ENCODE results near the gene NCAM2.

Gene NCAM2

DNA sequence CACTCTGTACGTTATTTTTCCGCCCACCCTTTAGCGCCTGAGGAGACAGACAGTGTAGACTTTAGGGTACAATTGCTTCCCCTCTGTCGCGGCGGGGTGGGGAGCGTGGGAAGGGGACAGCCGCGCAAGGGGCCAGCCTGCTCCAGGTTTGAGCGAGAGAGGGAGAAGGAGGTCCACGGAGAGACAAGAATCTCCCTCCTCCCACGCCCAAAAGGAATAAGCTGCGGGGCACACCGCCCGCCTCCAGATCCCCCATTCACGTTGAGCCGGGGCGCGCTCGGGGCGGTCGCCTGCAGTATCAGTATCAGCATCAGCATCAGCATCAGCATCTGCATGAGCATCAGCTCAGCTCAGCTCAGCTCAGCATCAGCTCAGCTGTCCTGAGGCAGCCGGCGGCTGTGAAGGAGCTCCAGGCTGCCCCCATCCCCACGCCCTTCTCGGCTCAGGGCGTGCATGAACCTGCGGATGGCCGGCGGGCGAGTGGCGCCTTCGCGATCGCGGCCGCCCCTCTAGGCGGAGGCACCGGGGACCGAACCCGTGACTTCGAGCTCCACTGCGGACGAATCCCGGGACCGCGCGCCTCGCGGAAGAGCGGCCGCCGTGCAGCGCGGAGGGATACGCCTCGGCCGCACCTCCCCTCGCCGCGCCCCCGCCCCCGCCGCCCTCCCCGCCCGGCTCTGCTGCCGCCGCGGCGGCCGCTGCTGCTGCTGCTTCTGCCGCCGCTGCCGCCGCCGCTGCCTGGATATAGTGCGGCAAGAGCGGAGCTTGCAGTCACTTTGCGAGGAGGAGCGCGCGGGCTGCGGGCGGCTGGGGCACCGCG lies at the start of gene NCAM2:
Gene NCAM2 (plus strand): TSS at position 774 of the 820 bp plus-strand sequence.
- peak; percentile 41 to 49 for DNase-seq

DNA sequence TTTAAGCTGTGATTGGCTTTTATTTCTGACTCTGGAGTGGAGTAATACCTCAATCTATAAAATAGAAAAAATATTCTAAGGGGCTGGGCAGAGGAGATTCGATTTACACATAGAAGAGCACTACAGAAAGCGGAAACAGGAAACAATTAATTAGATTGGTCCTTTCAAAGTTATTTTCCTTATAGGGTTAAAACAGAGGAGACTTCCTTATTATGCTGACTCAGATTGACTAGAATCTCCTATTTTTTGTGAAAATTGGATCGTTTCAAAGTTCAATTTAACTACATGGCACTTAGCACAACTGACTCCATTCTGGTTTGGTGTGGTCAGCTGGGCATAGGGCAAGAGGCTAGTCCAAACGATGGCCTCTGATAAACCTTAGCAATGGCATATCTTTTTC lies 48.3 kb upstream of the NCAM2 start:
- DNase-seq: no peak

DNA sequence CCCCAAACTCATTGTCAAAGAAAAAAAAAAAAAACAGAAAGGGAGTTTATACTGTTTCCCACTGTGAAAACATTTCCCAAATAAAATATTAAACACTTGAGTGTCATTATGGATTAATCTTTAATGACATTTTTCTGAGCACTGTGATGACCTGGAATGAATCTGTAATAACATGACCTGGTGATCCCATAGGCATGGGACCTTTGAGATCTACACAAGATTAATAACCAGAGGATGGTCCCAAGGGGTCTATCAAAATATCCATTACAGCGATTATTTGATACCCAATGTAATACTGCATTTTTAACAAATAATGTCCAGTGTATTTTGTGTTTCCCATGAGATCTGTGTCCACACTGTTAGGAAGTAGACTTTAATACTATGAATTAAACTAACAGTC lies 32.4 kb upstream of the NCAM2 start:
- no peak for DNase-seq

DNA sequence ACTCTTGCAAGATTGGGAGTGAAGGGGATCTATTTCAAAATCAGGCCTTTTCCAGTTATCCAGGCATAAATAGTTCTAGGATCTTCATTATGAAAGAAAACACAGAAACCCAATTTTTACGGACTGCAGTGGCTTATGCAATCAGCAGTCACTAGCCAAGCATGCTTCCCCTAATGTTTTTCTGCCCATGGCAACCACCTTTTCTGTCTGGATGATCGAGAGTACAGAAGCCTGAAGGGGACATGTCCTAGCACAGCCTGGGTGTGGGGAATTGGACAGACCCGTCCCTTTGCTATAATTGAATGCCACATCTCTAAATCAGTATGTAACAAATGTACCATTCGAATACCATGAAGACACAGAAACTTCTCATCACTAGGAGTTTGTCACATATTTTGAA lies 29.8 kb upstream of the NCAM2 start:
- no peak for DNase-seq

DNA sequence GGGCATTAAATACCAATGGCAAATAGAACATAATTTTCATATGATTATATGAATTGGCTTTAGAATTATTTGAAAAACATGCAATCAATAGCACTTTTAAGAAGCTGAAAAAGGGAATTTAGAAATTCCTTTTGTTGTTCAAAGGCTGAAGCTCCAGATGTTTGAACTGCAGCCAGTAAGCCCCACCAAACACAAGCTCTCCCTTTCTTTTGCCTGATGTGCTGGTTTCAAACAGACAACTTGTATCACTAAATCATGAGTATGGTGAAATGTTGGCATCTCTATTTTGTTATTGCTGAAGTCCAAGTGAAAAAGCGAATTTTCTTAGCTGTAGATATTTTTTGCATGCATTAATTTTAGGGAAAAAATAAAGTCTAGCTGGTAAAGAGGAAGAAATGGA lies 27.5 kb upstream of the NCAM2 start:
- DNase-seq: no peak

DNA sequence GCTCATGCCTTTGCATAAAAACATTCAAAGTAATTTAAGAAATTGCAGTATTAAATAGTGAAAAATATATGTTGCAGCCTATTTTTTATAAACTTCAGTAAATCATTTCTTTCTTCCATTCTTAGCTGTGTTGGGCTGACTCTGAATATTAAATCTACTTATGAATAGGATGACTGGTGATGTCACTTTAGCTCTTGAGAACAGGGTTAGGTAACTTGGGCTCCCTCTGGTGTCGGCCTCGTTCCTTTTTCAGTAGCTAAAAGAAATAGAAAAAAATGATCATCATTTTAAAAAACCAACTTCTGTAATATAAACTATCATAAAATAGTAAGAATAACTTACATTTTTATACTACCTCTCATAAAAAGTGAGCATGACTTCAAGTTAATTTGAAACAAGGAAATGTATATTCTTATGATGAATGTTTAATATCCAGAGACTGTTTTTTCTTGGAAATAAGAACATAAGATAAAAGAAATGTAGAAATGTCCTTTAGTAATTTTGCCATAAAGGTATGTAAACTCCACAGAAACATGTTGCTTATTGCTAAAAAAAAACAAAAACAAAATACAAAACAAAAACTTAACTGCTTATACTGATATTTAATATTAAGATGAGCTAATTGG lies 26.8 kb upstream of the NCAM2 start:
- DNase-seq: no peak

DNA sequence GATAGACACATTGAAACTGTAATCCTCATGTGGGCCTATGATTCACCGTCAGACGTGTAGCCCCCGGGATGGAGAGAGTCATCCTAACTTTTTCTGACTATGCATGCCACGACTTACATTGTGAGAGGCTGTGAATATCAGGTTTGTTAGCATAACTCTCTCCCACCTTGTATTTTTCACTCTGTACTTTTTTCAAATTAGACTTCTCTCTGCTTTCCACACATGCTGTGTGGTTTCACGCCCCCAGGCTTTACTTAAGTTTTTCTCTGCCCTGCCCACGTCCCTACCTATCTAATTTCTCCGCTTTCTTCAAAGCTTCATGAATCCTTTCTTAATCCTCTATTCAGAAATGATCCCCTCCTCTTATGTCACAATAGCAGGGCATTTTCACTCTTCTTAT lies 3.4 kb upstream of the NCAM2 start:
- no peak for DNase-seq

DNA sequence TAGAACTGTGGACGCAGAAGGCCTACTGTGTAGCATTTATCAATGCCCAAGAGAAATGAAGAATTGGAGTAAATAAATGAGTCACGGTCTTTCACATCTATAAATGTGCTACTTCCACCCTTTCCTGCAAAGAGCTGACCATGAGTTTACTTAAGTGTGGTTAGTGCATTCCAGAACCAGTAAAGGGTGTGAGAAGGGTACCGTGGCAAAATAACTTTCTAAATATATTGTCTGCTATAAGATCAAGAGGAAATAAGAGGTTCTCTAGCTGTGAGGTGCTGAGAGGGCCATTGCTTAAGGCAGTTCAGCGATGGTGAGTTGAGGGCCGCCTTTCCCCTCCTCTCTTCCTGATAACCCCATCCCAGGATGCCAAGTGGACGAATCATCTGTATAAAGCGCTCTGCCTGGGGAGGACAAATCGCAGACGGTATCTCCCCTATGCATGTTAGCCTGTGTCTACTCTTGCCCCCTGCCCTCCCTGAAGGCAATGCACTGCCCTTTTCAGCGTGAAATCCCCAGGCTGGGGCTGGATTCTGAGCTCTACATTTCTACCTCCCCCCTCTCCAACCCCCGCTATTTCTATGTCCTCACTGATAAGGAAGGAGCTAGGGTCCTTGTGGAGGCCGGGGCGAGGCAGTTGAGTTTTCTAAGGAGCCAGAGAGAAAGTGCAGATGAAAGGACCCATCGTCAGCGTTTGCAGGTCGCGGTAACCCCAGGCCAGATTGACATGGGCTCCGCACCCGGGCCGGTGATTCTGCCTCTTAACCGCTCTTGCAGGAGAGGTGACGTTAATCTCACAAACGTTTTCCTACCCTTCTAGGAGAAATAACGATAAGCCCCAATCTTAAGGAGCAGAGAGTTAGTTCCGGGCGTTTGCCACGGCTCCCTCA lies 1.5 kb upstream of the NCAM2 start:
- no peak for DNase-seq

DNA sequence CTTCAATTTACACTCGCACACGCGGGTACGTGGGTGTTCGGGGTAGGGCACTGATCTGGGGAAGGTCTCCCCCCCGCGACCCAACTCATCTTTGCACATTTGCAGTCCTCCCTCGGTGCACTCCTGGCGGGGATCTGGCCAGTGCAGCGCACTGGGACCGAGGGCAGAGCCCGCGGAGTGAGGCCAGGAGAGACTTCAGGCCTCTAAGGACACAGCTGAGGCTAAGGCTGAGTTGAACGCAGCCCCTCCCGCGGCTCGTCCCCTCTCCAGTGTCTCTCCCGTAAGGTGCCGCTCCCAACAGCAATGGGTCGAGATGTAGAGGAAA lies 936 bp upstream of the NCAM2 start:
- DNase-seq: no peak

DNA sequence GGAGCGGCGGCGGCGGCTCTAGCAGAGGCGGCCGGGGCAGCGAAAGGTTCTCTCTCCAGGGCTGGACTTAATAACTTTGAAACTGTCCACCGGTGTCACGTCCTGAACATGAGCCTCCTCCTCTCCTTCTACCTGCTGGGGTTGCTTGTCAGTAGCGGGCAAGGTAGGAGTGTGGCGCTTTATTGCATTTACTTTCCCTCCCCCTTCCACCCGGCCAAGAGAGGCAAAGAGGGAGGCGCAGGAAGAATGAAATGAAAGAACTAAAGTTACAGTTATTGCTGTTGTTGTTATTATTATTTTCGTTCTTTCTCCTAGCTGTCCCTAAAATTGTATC lies 214 bp downstream of the NCAM2 start:
- no peak for DNase-seq

DNA sequence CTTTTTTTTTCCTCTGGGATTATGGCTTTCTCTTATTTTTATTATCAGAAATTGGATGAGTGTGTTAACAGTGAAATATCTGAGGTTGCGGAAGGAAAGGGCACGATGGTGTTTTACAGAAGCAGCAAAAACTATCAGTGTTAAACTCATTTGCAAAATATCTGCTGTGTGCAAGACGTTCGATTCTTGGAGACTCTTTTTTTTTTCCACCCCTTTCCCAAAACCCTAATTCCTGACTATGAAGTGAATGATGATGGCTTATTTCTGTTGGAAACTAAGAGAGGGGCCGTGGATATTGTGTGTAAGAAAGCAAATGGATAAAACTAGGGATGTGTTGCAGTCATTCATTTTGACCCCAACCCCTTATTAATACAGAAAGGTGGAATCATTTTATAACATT lies 677 bp downstream of the NCAM2 start:
- DNase-seq: no peak

DNA sequence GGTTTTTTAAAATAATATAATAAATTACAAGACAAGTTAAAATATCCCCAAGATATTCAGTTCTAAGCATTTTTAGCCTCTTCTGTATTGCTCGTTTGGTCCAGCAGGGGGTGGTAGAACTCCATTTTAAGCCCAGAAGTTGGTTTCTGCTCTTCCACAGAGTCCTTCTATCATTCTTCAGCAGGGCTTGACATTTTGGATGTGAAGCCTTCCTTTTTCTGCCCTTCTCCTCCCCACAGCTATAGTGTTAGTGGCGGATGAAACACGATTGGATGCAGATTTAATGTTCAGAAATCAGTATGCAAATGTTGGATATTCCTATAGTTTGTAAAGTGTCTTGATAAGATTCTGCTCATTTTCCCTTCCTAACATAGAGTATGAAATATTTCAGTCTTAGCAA lies 1.4 kb downstream of the NCAM2 start:
- DNase-seq: no peak

DNA sequence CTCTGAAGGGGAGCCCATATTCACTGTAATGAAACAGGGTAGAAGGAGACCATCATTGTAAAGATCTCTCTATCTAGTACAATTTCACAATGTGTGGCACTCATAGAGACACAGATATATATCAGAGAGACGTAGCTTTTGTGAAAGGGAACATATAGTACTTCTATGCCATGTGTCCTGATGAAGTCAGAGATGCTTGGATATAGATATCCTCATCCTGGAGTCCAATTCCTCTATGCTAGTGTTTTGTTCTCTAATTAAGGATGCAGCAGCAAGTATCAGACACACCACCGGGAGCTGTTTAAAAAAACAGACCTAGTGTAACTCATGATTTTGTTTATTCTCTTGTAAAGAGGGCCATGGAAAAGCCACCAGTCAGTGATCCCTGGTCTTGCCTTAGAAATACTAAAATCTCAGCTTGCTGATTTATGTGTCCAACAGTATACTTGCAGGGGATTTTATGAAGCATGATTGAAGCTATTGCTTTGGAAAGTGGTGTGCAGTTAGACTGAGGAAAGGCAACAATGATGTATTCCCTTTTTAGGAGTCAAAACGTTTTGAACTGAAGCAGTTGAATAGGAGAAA lies 2.5 kb downstream of the NCAM2 start:
- no peak for DNase-seq

DNA sequence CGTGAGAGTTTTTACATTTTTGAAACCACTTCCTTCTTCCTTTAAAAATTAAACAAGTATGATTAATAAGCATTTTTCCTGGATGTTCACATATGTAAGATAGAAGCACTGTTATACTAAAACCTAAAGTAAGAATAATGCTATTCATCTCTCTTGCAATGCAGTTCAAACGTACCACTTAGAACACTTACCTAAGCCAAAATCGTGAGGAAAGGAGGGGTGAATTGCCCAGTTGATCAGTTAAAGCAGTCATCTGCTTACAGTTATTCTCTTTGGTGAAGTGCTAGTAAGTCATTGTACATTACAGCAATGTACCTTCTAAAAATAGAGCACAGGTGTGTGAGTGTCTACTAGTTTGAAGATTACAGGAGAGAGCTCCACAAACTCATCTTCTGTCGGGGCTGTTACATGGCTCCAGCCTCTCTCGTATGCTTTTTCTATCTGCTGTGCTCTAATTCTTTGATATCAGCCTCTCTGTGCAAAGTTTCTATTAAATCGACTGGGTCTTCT lies 3.4 kb downstream of the NCAM2 start:
- DNase-seq: no peak

DNA sequence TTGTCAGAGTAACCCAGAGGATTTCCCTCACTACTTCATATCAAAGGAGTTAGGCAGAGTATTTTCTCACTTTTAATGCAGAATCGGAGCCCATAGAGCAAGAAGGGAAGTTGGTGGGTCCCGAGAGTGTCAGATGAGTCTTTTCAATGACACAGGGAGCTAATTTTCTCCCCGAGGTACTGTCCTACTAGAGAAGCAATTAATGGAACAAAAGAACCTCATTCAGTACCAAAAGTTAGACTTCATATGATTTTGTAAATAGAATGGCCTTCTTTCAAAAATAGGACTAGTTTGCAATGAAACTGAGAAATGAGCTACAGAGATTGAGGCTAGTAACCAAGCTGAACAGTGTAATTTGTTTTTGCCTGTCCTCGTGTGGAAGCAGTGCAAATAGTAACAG lies 3.9 kb downstream of the NCAM2 start:
- no peak for DNase-seq

DNA sequence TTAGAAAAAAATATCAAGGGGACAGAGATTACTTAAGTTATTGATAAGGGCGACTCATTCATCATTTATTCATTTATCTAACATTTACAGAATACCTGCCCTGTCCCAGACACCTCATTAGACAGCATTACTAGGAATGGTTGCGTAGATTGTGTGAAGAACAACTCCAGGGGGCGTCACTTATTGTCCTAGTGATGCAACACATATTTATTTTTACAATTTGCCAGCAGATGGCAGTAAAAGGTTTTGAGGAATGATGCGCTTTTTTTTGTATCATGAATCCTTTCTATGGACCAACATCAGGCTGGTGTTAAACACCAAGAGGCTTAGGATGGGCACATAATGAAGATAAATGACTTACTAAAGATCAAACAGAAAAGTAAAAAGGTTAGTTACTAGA lies 5.5 kb downstream of the NCAM2 start:
- DNase-seq: no peak

DNA sequence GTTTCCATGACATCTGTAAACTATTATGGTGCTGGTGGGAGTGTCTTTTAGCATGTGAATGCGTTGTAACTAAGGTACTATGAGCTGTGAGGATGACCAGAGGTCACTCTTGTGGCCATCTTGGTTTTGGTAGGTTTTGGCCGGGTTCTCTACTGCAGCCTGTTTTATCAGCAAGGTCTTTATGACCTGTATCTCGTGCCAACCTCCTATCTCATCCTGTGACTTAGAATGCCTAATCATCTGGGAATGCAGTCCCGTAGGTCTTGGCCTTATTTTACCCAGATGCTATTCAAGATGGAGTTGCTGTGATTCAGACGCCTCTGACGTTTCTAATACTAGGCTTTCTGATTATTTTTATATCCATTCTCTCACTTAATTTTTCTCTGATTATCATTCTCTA lies 9.4 kb downstream of the NCAM2 start:
- DNase-seq: no peak

DNA sequence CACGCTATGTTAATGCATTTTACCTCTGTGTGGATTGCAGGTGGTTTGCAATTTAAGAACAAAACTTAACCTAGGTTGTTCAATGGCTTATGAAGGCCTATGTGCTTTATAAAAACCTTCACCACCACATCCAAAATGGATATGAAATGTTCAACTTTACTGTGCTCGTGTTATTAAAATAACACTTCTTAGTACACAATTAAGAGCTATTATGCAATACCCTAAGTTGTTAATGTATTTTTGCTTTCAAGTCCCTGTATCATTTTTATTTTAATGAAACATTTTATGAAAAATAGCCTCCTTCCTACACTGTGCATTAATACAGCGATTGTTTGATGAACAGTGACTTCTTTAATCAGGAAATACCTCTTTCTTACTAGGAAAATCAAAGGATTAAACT lies 12.0 kb downstream of the NCAM2 start:
- no peak for DNase-seq

DNA sequence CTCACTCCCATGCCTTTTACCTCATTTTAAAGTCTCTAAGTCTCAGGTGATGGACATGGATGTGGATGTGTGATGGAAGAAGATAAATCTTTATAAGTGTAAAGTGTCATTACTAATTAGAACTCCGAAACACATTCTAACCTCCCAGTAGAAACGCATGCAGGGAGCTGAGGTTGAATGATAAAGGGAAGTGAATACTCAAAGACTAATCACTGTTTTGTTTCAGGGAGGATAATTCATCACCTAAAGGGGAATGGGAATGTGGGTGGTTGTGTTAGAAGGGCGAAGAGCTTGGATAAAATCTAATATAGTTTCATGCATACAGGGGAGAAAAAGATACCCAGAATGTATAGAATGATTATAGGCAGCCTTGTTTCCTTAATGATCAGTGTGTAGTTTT lies 12.5 kb downstream of the NCAM2 start:
- DNase-seq: no peak

DNA sequence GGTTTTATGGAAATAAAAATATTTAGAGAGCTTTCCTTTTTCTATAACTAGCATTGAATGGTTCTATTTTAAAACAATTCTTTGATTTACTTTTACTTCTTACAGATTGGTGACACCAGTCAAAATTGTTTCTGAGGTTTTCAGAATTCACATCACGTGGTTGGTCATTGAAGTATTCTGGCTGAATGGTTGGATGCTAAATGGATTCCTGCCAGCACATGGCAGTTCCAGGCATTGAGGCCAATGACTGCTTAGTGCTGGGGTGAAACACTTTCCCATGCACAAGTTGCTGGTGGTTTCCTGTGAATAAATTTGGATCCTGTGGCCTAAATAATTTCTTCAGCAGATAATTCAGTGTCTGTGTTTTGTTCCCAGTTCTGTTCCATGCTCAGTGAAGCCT lies 20.6 kb downstream of the NCAM2 start:
- DNase-seq: no peak

DNA sequence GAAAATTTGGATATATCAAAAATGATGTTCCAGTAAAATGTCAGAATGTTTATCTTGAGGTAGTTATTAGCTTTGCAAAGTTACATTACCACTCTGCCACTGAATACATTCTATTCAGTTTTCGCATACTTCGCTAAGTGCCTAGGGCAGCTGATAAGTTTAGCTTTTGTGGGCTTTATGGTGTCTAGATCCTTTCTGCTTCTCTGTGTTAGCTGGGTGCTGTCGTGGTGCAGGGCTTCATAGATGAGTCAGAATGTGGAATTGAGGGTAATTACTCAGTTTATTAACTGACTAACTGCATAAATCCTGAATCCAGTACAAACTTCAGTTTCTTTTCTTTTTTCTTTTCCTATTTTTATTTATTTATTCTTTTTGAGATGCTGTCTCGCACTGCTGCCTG lies 21.5 kb downstream of the NCAM2 start:
- no peak for DNase-seq

DNA sequence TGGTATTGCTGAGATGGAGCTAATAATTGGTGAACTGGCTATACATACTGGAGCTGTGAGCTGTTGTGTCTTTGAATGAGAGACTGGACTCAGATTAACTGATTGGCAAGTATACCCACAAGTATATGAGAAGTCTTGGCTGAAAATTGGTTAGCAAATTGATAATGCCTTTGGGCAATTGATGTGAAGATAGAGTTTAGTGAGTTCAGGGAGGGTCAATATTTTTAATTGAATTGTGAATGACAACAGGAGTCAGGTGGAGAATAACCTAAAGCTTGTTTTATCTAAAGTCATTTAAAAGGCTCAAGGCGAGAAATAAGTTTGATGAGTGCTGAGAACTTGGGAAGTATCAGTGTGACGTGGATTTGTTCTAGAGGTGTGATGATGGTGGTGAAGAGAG lies 27.5 kb downstream of the NCAM2 start:
- DNase-seq: no peak

DNA sequence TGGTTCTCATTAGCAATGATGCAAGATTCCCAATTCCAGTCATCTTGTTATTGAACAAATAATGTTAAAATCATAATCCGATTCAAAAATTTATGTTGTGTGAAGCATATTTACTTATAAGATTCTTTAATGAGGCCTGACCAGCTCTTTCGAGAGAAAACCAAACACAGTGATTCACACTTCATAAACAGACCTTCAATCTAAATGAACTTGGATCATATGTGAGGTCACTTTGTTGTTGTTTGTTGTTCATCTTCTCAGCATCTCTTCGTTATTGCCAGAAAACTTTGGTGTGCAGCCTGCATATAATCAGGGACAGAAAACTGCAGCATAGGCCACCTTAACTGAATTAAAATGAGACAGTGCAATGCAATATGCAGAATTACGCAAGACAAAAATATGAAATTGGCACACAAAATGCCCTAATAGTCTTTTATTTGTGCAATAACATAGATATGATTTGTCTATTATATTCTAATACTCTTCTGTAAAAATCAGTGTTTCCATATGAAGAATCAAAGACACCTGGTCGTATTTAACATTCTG lies 30.1 kb downstream of the NCAM2 start:
- no peak for DNase-seq

Measured in activated CD4-positive, alpha-beta T cell treated with anti-CD3 and anti-CD28 coated beads, Interleukin-2, amount 50 U/mL, for 4 hours (primary cell).